ENCODE data around the gene GAA. TPM values are rescaled to one million over a fixed set of nuclear protein-coding genes. Genes with fewer than 3 reads are reported as not detected.

Gene GAA
- total RNA-seq, 1 experiment from 2014 or later = 7.5 TPM

DNA sequence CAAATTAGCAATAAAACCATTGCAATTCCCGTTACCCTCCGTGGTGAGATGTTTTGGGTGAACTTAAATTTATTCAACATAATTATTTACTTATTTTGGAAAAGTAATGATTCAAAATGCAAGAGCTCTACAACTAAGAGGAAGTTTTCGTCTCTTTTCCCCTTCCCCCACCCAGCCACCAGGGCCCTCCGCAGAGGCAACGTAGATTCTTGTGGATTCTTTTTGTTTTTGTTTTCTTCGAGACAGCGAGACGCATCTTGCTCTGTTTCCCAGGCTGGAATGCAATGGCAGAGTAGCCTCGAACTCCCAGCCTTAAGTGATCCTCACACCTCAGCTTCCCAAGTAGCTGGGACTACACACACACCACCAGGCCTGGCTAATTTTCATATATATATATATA, 45.8 kb upstream of the GAA start:
- no TSS peak for BruUV-seq (replicated peaks)

DNA sequence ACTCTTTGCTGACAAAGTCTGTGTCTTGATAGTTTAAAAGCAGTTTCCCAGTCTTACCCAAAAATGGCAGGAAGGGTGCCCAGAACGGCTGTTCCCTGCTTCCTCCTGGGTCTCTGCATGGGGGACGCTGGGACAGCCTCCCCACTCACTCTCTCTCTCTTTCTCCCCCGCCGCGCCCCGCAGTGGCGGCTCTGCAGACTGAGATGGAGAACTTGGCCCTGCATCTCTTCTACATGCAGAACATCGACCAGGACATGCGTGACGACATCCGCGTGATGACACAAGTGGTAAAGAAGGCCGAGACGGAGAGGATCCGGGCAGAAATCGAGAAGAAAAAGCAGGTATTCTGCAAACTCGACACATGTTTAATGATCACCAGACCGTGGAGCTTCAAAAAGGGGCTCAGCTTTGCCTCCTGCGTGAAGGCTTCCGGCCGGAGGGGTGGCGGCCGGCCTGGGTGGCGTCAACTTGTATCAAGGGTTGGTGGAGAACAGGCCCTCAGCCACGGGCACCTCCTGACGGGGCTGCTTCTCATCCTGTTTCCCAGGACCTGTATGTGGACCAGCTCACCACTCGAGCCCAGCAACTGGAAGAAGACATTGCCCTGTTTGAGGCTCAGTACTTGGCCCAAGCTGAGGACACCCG, 42.9 kb upstream of the GAA start:
- POLR2A ChIA-PET (ENCODE audit: low non-redundant PET) = no interaction called here

More for the DNA sequence above, 45.8 kb upstream of the GAA start:
- DNase-seq (ENCODE audit: low spot score) = no peak
- POLR2A ChIA-PET (ENCODE audit: low non-redundant PET) = no interaction called here
- CTCF ChIA-PET = interaction anchor here (0.7 kb wide), 1 partner anchor 46 kb away, joined by 3 read pairs; the partner anchor contains the start of gene GAA
- TF ChIP-seq, protein P1, sequence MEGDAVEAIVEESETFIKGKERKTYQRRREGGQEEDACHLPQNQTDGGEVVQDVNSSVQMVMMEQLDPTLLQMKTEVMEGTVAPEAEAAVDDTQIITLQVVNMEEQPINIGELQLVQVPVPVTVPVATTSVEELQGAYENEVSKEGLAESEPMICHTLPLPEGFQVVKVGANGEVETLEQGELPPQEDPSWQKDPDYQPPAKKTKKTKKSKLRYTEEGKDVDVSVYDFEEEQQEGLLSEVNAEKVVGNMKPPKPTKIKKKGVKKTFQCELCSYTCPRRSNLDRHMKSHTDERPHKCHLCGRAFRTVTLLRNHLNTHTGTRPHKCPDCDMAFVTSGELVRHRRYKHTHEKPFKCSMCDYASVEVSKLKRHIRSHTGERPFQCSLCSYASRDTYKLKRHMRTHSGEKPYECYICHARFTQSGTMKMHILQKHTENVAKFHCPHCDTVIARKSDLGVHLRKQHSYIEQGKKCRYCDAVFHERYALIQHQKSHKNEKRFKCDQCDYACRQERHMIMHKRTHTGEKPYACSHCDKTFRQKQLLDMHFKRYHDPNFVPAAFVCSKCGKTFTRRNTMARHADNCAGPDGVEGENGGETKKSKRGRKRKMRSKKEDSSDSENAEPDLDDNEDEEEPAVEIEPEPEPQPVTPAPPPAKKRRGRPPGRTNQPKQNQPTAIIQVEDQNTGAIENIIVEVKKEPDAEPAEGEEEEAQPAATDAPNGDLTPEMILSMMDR (conservative IDR thresholded peaks at IDR 0.05; ENCODE audit: low read depth, low read length) = no peak
- TF ChIP-seq EZH2 (IDR thresholded peaks at IDR 0.05; ENCODE audit: borderline replicate concordance, low read depth, low read length, poor library complexity, severe bottlenecking) = no peak
- intact Hi-C loops (cut with micrococcal nuclease; ENCODE audit: unreplicated experiment) = no loop called here
- no peaks in the 10 kb centered on the region for H3K4me1 ChIP-seq (ENCODE audit: insufficient read depth, low read length, poor library complexity, severe bottlenecking)
- H3K36me3 ChIP-seq (ENCODE audit: insufficient read depth, low read length, poor library complexity, severe bottlenecking) = no peaks in the 10 kb centered on the region
- no peak overlapping the region for H3K4me3 ChIP-seq (ENCODE audit: low read depth, low read length, poor library complexity, severe bottlenecking)
- H3K27ac ChIP-seq (ENCODE audit: low read depth, low read length, poor library complexity, severe bottlenecking) = no peak overlapping the region
- no peaks in the 10 kb centered on the region for H3K27me3 ChIP-seq (replicated peaks; ENCODE audit: insufficient read depth, low read depth, low read length, poor library complexity)
- H3K9me3 ChIP-seq (ENCODE audit: low read depth, low read length, poor library complexity, severe bottlenecking) = no peaks in the 10 kb centered on the region

DNA sequence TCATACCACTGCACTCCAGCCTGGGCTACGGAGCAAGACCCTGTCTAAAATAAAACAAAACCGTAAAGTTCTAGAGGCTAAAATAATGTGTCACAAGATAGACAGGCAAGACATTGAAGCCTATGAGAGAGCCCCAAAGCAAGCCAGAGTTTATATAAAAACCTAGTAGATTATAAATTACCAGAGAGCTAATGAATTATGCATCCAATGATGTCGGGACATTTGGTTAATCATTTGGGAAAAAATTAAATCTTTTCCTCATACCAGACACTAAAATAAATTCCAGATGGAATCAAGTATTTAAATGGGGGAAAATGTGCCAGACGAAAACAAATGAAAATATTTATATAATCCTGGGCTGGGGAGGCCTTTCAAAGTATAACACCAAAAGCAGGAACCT, 40.7 kb upstream of the GAA start:
- no TSS peak for BruUV-seq (replicated peaks)
- H3K27me3 ChIP-seq (replicated peaks; ENCODE audit: insufficient read depth, low read depth, low read length, poor library complexity) = no peaks in the 10 kb centered on the region
- no peak for DNase-seq (ENCODE audit: low spot score)
- CTCF ChIA-PET = no interaction called here
- POLR2A ChIA-PET (ENCODE audit: low non-redundant PET) = no interaction called here
- no peaks in the 10 kb centered on the region for H3K9me3 ChIP-seq (ENCODE audit: low read depth, low read length, poor library complexity, severe bottlenecking)
- TF ChIP-seq, protein P1 (conservative IDR thresholded peaks at IDR 0.05; ENCODE audit: low read depth, low read length) = no peak
- no peak for TF ChIP-seq EZH2 (IDR thresholded peaks at IDR 0.05; ENCODE audit: borderline replicate concordance, low read depth, low read length, poor library complexity, severe bottlenecking)
- H3K4me1 ChIP-seq (ENCODE audit: insufficient read depth, low read length, poor library complexity, severe bottlenecking) = no peaks in the 10 kb centered on the region
- H3K27ac ChIP-seq (ENCODE audit: low read depth, low read length, poor library complexity, severe bottlenecking) = no peak overlapping the region
- no peaks in the 10 kb centered on the region for H3K36me3 ChIP-seq (ENCODE audit: insufficient read depth, low read length, poor library complexity, severe bottlenecking)
- H3K4me3 ChIP-seq (ENCODE audit: low read depth, low read length, poor library complexity, severe bottlenecking) = no peak overlapping the region
- intact Hi-C loops (cut with micrococcal nuclease; ENCODE audit: unreplicated experiment) = no loop called here

More for the DNA sequence above, 42.9 kb upstream of the GAA start:
- Histone ChIP-seq H3K27ac (ENCODE audit: low read depth, low read length, poor library complexity, severe bottlenecking) (no peak overlapping the region), H3K4me3 (ENCODE audit: low read depth, low read length, poor library complexity, severe bottlenecking) (no peak overlapping the region), H3K36me3 (ENCODE audit: insufficient read depth, low read length, poor library complexity, severe bottlenecking) (no peaks in the 10 kb centered on the region), H3K4me1 (ENCODE audit: insufficient read depth, low read length, poor library complexity, severe bottlenecking) (no peaks in the 10 kb centered on the region), H3K27me3 (replicated peaks; ENCODE audit: insufficient read depth, low read depth, low read length, poor library complexity) (no peaks in the 10 kb centered on the region), H3K9me3 (ENCODE audit: low read depth, low read length, poor library complexity, severe bottlenecking) (no peaks in the 10 kb centered on the region)
- CTCF ChIA-PET = no interaction called here
- intact Hi-C loops (cut with micrococcal nuclease; ENCODE audit: unreplicated experiment) = no loop called here
- no peak for DNase-seq (ENCODE audit: low spot score)
- TF ChIP-seq, protein P1 (conservative IDR thresholded peaks at IDR 0.05; ENCODE audit: low read depth, low read length) = no peak
- no peak for TF ChIP-seq EZH2 (IDR thresholded peaks at IDR 0.05; ENCODE audit: borderline replicate concordance, low read depth, low read length, poor library complexity, severe bottlenecking)
- BruUV-seq (replicated peaks) = no TSS peak

Measured in A673 (cell line).